Thyroid gland (tissue), 4 donors: ENCODE data around the gene HMGB4.

Experiments
- CTCF ChIP-seq, 6 experiments: fragments of 200-600 bp in 3 of 6; fragments of 450-650 bp in 3 of 6; sonication (generic) in 3 of 6; IDR thresholded peaks; one replicate each; pipeline ENCODE4 v1.5.1; 2016 to 2019; ENCODE audit warnings: antibody characterized with exemption in 6 of 6, mild to moderate bottlenecking in 2 of 6, inconsistent platforms in 1 of 6, moderate library complexity in 1 of 6
- POLR2A ChIP-seq, 2 donors: fragments of 450-650 bp; IDR thresholded peaks; one replicate each; pipeline ENCODE4 v1.6.1; 2017; ENCODE audit warnings: antibody characterized with exemption in 2 of 2, mild to moderate bottlenecking in 2 of 2, moderate library complexity in 1 of 2

DNA sequence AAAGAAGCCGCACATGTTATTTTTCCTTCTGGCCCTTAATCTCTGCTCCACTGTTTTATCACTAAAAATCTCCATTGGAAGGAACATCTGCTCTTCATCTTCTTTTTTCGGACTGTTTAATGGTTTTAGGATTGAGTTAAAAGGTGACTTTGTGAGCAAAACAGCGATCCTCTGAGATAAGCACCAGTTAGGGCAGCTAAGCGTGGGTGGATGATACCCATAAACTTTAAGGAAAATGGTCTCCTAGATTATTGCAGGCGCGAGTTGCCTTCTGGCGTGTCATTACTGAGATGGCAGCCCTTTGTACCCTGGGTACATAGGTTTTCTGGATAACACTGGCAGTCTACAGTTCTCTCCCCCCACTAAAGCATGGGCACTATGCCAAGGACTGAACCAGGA is 44.0 kb upstream of the HMGB4 start:
- TF ChIP-seq POLR2A (IDR thresholded peaks at IDR 0.05), result no peak
- TF ChIP-seq CTCF (IDR thresholded peaks at IDR 0.05), result no peak
